NK-92 (cell line): Measurements from ENCODE around the gene ABHD14A.

Experiments
- DNase-seq: peaks from one replicate; lab custom pipeline; 2025; ENCODE audit not compliant: unreplicated experiment; lab: John Stamatoyannopoulos, UW

The ABHD14A gene

DNA sequence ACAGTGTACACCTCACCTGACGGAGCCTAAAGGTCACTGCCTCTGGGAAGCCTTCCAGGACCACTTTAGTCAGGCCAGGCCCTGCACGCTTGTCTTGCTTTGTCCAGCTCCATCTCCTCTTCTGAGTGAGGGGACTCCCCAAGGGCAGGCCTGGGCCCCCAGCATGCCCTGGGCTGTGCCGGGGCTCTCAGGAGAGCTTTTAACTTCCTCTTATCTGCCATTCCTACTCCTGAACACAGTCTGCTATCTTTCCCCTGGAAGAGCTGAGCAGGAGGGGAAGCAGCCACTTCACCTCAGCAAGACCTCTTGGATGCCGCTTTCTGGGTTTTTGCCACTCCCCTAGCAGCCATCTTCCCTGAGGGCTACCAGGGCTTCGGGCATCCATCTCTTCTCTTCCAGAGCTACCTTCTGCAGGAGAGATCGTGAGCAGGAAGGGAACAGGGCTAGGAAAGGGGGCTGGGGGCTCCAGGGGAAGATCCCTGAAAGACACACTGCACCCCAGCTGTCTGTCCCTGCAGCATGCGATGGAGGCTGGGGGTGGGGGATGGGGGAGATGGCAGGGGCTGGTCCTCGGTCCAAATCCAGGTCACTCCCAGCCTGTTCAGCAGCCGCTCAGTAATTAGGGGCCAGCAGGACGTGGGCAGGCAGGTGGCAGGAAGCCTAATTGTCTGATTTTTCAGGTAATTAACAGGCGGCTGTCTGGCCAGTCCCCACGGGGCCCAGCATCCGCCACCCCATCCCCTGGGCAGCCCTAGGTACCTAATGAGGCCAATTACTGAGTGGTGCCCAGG, 40.8 kb downstream of the ABHD14A start:
- DNase-seq: no peak

DNA sequence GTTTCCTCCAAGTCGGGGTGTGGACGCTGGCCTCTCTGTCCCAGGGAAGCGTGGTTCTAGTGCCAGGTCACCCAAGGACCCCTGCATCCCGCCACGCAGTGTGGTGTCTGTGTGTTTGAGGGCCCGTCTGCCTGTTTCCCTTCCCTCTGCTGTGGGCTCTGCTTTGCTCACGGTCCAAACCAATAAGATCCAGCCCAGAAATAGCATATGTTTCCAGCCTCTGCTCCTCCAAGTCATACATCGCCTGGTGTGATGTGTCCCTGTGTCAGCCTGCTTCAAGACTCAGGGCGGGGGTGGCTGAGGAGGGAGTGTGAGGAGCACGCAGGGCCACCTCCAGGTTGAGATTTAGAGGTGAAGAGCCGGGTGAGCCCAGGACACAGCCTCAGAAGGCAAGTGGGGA, 42.7 kb downstream of the ABHD14A start:
- no peak for DNase-seq

DNA sequence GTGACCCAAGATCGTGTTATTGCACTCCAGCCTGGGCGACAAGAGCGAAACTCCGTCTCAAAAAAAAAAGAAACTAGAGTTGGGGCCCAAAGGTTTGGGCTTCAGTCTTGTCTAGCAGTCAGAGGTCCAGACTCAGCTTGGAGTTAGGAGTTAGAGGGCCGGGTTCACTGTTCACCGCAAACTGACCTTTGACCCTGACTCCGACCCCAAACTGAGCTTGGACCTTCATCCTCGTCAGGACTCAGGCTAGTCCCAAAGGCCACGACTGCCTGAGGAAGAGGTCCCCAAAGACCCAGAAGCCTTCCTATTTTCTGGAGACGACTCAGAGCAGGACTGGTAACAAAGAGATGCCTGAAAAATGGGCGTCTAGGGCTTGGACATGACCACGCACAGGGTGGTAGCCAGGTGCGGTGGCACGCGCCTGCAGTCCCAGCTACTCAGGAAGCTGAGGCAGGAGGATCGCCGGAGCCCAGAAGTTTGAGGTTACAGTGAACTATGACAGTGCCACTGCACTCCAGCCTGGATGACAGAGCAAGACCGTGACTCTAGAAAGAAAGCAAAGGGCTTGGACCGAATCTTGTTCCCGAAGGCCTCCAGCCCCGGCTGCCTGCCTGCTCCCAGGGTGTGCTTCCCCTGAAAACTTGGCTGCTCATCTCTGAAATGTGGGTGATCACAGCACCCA, 43.6 kb downstream of the ABHD14A start:
- DNase-seq: no peak

DNA sequence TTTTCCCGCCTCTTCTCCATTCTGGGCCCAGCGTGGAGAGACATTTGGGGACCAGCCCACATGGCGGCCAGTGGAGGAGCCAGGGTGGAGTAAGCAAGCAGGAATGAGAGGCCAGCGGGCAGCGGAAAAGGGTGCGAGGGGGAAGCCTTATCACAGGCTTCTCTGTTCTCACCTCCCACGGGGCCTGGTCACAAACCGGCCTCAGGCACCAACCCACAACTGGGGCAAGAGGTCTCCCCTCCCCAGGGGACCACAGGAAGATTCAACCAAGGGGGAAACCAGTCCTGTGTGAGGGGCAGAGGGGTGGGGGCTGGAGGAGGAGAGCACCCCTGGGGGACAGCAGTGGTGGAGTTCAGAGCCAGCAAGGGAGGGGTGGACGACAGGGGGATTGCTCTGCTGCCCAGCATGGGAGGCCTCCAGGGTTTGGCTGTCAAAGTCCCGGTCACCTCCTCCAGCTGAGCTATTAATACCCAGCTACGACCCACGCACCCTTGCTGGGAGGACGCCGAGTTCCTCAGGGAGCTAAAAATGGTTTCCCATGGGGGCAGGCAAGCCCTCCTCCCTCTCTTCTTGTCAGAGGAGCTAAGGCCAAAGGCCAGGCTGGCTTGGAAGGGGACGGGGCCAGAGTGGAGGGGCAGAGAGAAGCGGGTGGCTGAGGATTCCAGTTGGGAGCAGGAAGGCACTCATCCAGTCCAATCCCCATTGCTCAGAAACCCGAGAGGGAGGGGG, 44.7 kb downstream of the ABHD14A start:
- no peak for DNase-seq

DNA sequence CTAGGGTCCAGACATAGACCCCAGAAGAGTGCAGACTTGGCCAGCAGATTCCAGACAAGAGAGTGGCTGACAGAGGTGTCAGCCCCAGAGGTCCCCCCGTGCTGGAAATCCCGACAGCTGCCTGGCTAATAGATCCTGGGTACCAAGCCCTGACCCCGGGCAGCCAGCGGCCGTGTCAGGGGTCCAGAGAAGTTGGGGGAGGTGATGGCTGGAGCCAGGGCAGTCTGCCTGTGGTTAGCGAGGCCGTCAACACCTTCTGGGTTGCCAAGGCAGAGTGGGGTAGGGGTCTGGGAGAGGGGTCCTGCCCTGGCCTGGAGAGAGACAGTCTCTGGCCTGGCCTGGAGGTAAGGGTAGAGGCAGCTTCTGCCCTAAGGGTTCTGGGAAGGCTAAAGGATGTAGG, 45.9 kb downstream of the ABHD14A start:
- no peak for DNase-seq

DNA sequence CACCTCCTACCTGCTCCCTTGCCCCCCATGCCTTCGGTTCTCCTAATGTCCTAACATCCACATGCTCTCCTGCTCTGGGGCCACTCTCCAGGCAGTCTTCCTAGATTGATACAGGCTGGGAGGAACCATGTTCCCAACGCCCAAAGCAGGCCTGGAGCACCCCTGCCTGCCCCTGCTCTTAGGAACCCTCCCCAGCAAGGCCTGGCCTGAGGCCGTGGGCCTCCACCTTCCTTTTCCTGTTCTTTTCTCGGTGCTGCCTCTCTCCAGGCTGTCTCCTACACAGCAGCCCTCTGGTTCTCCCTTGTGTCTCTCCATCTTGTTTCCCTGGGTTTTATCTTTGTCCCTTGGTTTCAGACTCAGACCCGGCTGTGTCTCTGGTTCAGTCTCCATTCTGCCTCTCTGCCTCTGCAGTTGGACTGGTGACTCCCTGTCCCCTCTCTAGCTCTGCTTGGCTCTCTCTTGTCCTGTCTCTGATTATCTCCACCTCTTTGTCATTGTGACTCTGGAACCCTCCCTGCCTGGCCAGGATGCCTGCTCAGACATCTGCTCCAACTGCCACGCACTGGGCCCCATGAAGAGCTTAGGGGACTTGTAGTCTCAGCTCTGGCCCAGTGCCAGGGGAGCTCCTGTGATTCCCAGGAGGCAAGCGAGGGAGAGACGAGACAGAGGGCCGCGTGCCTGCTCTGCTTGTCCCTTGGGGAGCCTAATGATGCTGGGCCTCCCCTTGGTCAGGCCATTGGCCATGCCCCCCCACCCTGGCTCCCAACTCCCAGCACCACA, 46.8 kb downstream of the ABHD14A start:
- no peak for DNase-seq

DNA sequence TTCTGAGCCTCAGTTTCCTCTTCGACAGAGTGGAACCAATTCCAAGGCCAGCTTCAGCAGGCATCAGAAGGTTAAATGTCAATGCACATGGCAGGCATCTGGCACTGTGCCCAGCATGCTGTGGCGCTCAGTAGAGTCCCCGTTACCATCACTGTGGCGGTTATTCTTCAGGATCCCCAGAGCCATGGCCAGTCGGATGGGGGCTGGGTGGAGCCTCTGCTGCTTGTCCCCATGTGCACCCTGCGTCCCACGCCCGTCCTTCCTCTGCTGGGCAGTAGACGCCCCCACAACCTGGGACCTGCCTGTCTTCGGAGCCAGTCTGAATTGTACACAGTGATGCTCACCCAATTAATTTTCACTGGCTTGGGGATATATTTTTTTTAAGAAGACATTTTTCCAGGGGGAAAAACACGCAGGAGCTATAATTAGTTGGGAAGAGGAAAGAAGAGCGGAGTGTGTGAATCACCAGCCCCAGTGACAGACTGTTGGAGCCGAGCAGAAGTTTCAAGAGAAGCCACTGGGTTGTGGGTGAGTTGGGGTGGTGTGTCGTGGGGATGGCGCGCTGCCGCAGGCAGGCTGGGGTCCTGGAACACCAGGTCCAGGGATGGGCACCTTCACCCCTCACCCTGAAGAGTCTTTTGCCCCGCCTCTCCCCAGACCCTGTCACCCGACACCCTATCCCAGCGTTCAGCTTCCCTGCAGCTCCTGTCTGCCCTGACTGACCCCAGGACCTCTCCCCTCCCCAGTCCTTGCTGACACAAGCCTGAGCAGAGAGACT, 47.6 kb downstream of the ABHD14A start:
- DNase-seq: no peak

DNA sequence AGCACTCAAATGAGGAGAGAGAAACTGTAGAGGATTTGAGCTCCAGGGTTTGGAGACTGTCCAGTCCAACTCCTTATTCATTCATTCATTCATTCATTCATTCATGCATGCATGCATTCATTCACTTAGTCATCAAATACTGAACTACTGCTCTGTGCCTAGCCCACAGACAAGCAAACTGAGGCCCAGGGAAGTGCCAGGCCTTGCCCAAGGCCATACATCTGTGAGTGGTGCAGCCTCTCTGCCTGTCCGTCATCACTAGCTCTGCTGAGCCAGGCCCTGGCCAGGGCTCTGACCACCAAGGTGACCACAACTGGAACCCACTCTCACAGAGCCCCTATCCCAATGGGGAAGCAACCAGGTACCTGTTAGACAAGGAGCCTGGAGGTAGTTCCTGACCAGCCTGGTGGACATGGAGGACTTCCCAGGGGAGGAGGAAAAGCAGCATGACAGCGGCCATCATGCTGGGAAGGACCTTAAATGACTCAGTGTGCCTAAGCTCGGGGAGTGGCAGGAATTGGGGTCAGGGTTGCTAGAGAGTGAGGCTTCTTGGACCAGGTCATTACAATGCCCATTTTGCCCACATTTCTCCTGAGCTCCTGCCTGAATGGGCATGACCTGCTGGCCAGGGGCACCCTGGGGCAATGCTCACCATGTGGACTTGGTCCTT, 48.4 kb downstream of the ABHD14A start:
- DNase-seq: no peak

DNA sequence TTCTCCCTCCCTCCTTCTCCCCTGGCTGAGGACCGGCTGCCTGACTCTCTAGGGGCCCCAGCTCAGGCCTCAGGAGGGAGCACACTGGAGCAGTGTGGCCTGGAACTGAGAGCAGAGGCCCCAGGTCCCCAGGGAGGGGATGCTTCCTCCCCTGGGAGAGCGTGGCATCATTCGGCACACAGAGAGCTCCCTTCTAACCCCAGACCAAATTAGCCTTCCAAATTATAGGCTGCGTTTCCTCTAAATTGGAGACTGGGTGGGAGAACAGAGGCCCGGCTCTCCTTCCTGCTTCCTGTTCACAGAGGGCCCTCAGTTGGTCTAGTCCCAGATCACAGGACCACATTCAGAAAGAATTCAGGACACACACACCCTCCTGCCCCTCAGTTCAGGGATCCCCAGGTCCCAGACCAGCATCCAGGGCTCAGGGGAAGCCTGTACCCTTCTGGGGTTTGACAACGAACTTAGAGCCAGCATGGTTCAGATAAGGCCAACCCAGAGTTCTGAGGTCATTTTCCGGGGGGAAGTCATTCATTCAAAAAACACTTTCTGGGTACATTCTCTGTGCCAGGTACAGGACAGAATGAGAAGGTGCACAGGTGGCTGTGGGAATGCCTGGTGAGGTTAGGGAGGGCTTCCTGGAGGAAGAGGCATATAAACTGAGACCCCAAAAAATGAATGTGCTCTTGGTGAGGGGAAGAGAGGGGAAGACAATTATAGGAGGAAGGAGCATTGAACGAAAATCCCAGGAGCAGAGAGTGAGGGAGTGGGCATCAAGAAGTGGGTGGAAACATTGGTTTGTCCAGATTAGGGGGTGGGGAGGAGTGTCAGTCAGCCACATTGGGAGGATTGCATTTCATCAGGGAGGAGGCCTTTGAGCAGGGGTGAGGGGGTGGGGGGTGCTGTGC, 49.2 kb downstream of the ABHD14A start:
- no peak for DNase-seq

DNA sequence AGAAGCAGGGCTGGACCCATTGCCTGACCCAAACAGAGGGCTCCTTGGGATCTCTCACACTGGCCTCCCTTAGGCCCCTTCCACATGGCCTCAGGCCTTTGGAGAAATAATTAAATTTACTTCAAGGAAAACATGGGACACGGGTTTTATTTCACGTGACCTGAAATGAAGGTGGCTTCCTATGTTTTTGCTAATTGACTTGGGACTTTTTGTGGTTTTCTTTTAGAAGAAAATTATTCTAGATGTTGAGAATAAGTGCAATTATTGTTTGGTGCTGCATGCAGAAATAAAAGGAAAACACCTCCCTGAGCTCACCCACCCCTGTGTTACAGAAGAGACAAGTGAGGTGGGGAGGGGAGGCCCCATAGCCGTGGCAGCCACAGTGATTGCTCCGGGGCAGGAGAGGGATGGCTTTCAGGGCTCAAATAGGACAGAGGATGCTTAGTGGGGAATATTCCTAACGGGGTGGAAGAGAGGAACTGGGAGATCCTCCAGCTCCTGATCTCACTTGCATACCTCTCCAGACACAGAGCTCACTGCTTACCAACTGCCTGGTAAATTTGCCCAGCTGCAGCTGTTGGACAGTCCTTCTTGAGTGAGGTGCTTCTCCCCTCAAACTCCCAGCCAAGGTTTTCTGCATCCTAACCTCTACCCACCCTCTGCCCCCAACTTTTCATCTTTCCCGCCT, 50.0 kb downstream of the ABHD14A start:
- no peak for DNase-seq

DNA sequence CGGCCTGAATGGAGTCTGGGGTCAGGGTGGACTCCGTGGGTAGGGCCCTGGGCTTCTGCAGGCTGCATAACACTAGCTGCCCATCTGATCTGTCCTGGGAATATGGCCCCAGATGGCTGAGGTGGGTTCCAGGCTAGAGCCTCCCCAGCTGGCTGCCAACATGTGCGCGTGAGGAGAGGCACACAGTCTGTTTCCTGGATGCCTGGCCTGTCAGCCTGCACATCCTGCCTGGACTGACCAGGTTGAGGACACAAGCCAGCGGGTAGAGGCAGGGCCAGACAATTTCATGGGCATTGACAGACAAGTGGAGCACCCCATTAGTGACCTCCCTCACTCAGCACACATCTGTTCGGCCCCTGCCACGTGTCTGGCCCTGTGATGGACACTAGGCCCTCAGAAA, 50.6 kb downstream of the ABHD14A start:
- no peak for DNase-seq

DNA sequence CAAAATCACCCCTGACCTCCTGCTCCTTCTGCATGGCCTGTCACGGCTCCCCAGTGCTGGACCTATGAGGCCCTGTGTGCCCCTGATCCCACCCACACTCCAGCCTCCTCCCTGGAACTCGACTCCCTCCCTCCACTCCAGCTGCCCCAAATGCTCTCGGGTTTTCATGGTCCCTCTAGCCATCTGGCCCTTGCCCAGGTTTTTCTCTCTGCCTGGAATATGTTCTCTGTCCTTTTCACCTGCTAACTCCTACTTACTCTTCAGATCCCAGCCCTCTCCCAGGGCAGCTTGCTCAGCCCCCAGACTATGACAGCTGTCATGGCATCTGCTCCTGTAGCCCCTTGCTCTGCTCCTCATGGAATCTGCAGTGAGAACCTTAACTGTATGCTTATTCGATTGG, 51.2 kb downstream of the ABHD14A start:
- no peak for DNase-seq

DNA sequence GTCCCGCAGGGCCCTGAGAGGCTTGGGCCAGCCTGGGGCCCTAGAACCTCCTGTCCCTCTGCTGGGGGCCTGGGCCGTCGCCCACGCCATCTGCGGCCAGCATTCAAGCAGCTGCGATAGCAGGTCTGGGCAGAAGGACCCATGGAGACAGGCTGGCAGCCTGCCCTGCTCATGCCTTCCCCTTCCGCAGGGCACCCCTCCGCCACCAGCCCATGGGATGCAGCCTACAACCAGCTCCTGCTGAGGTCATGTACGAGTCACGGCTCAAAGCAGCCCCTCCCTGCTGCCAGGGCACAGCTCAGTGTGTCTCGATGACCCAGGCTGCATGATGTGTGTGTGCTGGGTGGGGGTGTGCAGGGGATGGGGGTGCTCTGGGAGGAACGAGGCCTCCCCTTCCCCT, 53.7 kb downstream of the ABHD14A start:
- no peak for DNase-seq

DNA sequence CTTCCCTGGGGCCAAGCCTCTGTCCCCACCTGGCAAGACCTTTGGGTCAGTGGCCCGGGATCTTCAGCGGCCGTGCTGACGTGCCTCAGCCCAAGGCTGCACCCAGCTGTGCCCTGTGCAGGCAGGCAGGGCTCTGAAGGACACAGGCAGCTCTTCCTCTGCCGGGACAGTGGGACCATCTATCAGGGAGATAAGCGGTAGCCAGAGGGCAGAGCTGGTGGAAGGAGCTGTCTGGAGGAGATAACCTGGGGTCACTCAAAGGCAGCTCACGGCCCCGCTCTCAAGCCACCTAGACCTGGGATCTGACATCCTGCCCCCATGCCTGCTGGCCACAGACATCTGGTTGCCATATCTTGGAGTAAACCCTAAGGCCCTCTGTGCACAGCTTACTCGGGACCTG, 54.2 kb downstream of the ABHD14A start:
- DNase-seq: no peak

DNA sequence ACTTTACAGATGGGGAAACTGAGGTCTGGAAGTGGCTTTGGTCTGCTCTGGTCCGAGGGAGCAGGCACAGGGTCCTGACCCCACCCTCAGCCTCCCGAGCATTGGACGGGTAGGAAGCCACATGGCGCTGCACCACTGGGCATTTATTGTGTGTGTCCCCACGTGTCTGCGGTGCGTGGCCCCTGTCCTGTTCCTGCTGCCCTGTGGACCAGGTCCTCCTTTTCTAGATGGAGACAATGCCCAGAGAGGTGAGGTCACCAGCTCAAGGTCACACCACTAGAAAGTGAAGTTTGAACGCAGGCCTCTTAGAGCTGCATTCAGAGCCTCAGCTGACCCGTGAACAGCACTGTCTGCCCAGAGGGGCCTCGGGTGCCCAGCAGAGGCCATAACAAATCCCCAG, 54.7 kb downstream of the ABHD14A start:
- DNase-seq: no peak
